HG03460 (cell line): ENCODE data around the gene FAM185A.
"Not testable (repeated sequence)": the region's sequence is repeated elsewhere in the genome, so short reads cannot be mapped to it uniquely, and the experiment has no call there.

Experiments
- ATAC-seq: cut with Tn5 transposase; IDR thresholded peaks from one replicate; pipeline ENCODE4 v1.9.1; 2021; ENCODE audit not compliant: unreplicated experiment

Gene FAM185A

GRCh38 chr7:102776217-102776616, 27.4 kb downstream of the FAM185A start:
- not testable (repeated sequence) for ATAC-seq

GRCh38 chr7:102778663-102779062, 29.9 kb downstream of the FAM185A start:
- not testable (repeated sequence) for ATAC-seq

- not testable (repeated sequence) for ATAC-seq
Measured at GRCh38 chr7:102780926-102781325, 32.1 kb downstream of the FAM185A start.

- ATAC-seq, result not testable (repeated sequence)
Measured at GRCh38 chr7:102788770-102789169, 40.0 kb downstream of the FAM185A start.

GRCh38 chr7:102790364-102791100, 41.7 kb downstream of the FAM185A start:
- not testable (repeated sequence) for ATAC-seq

GRCh38 chr7:102791367-102791766, 42.6 kb downstream of the FAM185A start:
- not testable (repeated sequence) for ATAC-seq

GRCh38 chr7:102791831-102792230, 43.0 kb downstream of the FAM185A start:
- ATAC-seq, result not testable (repeated sequence)

- not testable (repeated sequence) for ATAC-seq
Measured at GRCh38 chr7:102794567-102794966, 45.8 kb downstream of the FAM185A start.

GRCh38 chr7:102795987-102796595, 47.3 kb downstream of the FAM185A start:
- ATAC-seq, result not testable (repeated sequence)

GRCh38 chr7:102806613-102807012, 57.8 kb downstream of the FAM185A start:
- ATAC-seq, result no peak

GRCh38 chr7:102810916-102811315, 62.1 kb downstream of the FAM185A start:
- ATAC-seq, result no peak

GRCh38 chr7:102811942-102812678, 63.3 kb downstream of the FAM185A start:
- no peak for ATAC-seq

GRCh38 chr7:102813191-102814024, 64.6 kb downstream of the FAM185A start:
- ATAC-seq, result no peak

- no peak for ATAC-seq
Measured at GRCh38 chr7:102814025-102814471, 65.2 kb downstream of the FAM185A start.

- no peak for ATAC-seq
Measured at GRCh38 chr7:102817616-102818573, 69.1 kb downstream of the FAM185A start.

GRCh38 chr7:102819151-102819550, 70.4 kb downstream of the FAM185A start:
- ATAC-seq, result no peak

- no peak for ATAC-seq
Measured at GRCh38 chr7:102821994-102822747, 73.4 kb downstream of the FAM185A start.

GRCh38 chr7:102823390-102824119, 74.8 kb downstream of the FAM185A start:
- no peak for ATAC-seq
